Endothelial cell (in vitro differentiated cells): ENCODE measurements around the gene NFIC. TPM values are rescaled to one million over a fixed set of nuclear protein-coding genes. Genes with fewer than 3 reads are reported as not detected.

Experiments used
- DNase-seq: peaks from one replicate; pipeline ENCODE4 v3.0.0; 2021; ENCODE audit warnings: low spot score
- H3K27ac Mint-ChIP-seq: one replicate; pipeline ENCODE4 v1.8.0; 2021; ENCODE audit warnings: mixed read lengths, inconsistent platforms; ENCODE audit not compliant: unreplicated experiment
- H3K27me3 Mint-ChIP-seq: one replicate; pipeline ENCODE4 v1.8.0; 2021; ENCODE audit warnings: mild to moderate bottlenecking, moderate library complexity, mixed read lengths, inconsistent platforms; ENCODE audit not compliant: unreplicated experiment
- H3K36me3 Mint-ChIP-seq: one replicate; pipeline ENCODE4 v1.8.0; 2021; ENCODE audit warnings: mild to moderate bottlenecking, low read depth, mixed read lengths, inconsistent platforms; ENCODE audit not compliant: unreplicated experiment
- H3K4me1 Mint-ChIP-seq: one replicate; pipeline ENCODE4 v1.8.0; 2021; ENCODE audit warnings: mild to moderate bottlenecking, mixed read lengths, inconsistent platforms; ENCODE audit not compliant: unreplicated experiment
- H3K4me3 Mint-ChIP-seq: one replicate; pipeline ENCODE4 v1.8.0; 2021; ENCODE audit warnings: mild to moderate bottlenecking, mixed read lengths, inconsistent platforms; ENCODE audit not compliant: unreplicated experiment
- H3K9me3 Mint-ChIP-seq: one replicate; pipeline ENCODE4 v1.8.0; 2021; ENCODE audit warnings: mixed read lengths, inconsistent platforms; ENCODE audit not compliant: unreplicated experiment
- total RNA-seq: library from RNA; stranded (reverse); fragmentation: NEBNext Ultra II Directional; extraction: Animal tissue kit (Norgen Biotek cat#: 25700); gene quantifications from one replicate; pipeline ENCODE4 v1.2.1, GENCODE V29; 2021; ENCODE audit not compliant: unreplicated experiment
- TF ChIP-seq, protein P1 (sequence below): fragments of 200-600 bp; sonication (generic); IDR thresholded peaks from one replicate; pipeline ENCODE4 v1.5.0; 2021; ENCODE audit warnings: antibody characterized with exemption; ENCODE audit not compliant: unreplicated experiment

NFIC gene
- total RNA-seq, 1 donor from 2014 or later = 4.9 TPM

GRCh38 chr19:3411636-3412035, 45.3 kb downstream of the NFIC start:
- Mint-ChIP-seq H3K4me1 (no peaks in the 10 kb centered on the region), H3K27me3 (peaks cover 2% of the 10 kb centered on the region), H3K9me3 (no peaks in the 10 kb centered on the region), H3K4me3 (no peak overlapping the region), H3K27ac (no peak overlapping the region), H3K36me3 (no peaks in the 10 kb centered on the region)
- TF ChIP-seq, protein P1, sequence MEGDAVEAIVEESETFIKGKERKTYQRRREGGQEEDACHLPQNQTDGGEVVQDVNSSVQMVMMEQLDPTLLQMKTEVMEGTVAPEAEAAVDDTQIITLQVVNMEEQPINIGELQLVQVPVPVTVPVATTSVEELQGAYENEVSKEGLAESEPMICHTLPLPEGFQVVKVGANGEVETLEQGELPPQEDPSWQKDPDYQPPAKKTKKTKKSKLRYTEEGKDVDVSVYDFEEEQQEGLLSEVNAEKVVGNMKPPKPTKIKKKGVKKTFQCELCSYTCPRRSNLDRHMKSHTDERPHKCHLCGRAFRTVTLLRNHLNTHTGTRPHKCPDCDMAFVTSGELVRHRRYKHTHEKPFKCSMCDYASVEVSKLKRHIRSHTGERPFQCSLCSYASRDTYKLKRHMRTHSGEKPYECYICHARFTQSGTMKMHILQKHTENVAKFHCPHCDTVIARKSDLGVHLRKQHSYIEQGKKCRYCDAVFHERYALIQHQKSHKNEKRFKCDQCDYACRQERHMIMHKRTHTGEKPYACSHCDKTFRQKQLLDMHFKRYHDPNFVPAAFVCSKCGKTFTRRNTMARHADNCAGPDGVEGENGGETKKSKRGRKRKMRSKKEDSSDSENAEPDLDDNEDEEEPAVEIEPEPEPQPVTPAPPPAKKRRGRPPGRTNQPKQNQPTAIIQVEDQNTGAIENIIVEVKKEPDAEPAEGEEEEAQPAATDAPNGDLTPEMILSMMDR = no peak
- no peak for DNase-seq

DNA sequence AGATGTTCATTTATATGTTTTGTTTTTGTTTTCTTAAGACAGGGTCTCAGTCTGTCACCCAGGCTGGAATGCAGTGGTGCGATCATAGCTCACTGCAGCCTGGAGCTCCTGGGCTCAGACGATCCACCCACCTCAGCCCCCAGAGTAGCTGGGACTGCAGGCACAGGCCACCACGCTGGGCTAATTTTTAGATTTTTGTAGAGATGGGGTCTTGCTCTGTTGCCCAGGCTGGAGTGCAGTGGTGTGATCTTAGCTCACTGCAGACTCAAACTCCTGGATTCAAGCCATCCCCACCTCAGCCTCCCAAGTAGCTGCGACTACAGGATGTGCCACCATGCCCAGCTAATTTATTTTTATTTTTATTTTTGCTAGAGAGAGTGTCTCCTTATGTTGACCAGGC, 45.7 kb downstream of the NFIC start:
- no peaks in the 10 kb centered on the region for H3K9me3 Mint-ChIP-seq
- H3K27ac Mint-ChIP-seq = no peak overlapping the region
- TF ChIP-seq, protein P1 = no peak
- no peak overlapping the region for H3K4me3 Mint-ChIP-seq
- peaks cover 2% of the 10 kb centered on the region for H3K27me3 Mint-ChIP-seq
- H3K36me3 Mint-ChIP-seq = no peaks in the 10 kb centered on the region
- no peak for DNase-seq
- no peaks in the 10 kb centered on the region for H3K4me1 Mint-ChIP-seq

GRCh38 chr19:3413796-3414327, 47.5 kb downstream of the NFIC start:
- H3K27me3 Mint-ChIP-seq = peaks cover 2% of the 10 kb centered on the region
- no peaks in the 10 kb centered on the region for H3K9me3 Mint-ChIP-seq
- no peak overlapping the region for H3K27ac Mint-ChIP-seq
- H3K4me1 Mint-ChIP-seq = no peaks in the 10 kb centered on the region
- DNase-seq = no peak
- TF ChIP-seq, protein P1 = no peak
- H3K36me3 Mint-ChIP-seq = no peaks in the 10 kb centered on the region
- H3K4me3 Mint-ChIP-seq = no peak overlapping the region

DNA sequence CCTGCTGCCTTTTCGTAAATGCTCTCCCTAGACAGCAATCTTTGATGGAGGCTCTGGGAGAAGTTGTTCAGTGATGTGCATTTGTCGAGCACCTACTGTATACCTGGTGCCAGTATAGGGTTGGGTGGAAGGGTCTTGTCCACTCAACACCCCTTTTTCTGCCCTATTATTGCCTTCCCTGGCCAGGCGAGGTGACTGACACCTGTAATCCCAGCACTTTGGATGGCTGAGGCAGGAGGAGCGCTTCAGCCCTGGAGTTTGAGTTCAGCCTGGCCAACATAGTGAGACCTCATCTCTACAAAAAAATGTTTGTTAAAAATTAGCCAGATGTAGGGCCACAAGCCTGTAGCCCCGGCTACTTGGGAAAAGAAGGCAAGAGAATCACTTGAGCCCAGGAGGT, 49.3 kb downstream of the NFIC start:
- peaks cover 2% of the 10 kb centered on the region for H3K27me3 Mint-ChIP-seq
- H3K4me1 Mint-ChIP-seq = no peaks in the 10 kb centered on the region
- no peaks in the 10 kb centered on the region for H3K9me3 Mint-ChIP-seq
- no peak overlapping the region for H3K27ac Mint-ChIP-seq
- TF ChIP-seq, protein P1 = no peak
- no peak overlapping the region for H3K4me3 Mint-ChIP-seq
- DNase-seq = no peak
- no peaks in the 10 kb centered on the region for H3K36me3 Mint-ChIP-seq

- TF ChIP-seq, protein P1 = no peak
- H3K27ac Mint-ChIP-seq = no peak overlapping the region
- H3K4me3 Mint-ChIP-seq = no peak overlapping the region
- H3K4me1 Mint-ChIP-seq = no peaks in the 10 kb centered on the region
- H3K27me3 Mint-ChIP-seq = no peaks in the 10 kb centered on the region
- no peaks in the 10 kb centered on the region for H3K36me3 Mint-ChIP-seq
- no peak for DNase-seq
- no peaks in the 10 kb centered on the region for H3K9me3 Mint-ChIP-seq
Measured at GRCh38 chr19:3420244-3420755, 53.9 kb downstream of the NFIC start.
